Mononuclear cell (primary cell): Measurements from ENCODE around the gene PHACTR1. TPM values are rescaled to one million over a fixed set of nuclear protein-coding genes. Genes with fewer than 3 reads are reported as not detected.
"Not testable (repeated sequence)": the region's sequence is repeated elsewhere in the genome, so short reads cannot be mapped to it uniquely, and the experiment has no call there.

ENCODE experiments used
- H3K27me3 ChIP-seq: 2 replicates; pipeline ENCODE4 v1.6.0; 2011; ENCODE audit warnings: low read length, control low read depth; ENCODE audit not compliant: insufficient read depth
- H3K4me1 ChIP-seq: 2 replicates; pipeline ENCODE4 v1.5.1; 2011; ENCODE audit warnings: mild to moderate bottlenecking, low read length, control low read depth; ENCODE audit not compliant: insufficient read depth
- H3K4me3 ChIP-seq: 2 replicates; pipeline ENCODE4 v1.5.1; 2011; ENCODE audit warnings: mild to moderate bottlenecking, low read length, moderate library complexity
- H3K9me3 ChIP-seq: 2 replicates; pipeline ENCODE4 v1.5.1; 2011; ENCODE audit warnings: low read depth, mild to moderate bottlenecking, control low read depth, low read length
- total RNA-seq: library from RNA; depleted of rRNA; stranded (reverse); fragments of >200 nt; gene quantifications from one replicate; pipeline ENCODE4 v1.2.3, GENCODE V29; 2012

Gene PHACTR1
- total RNA-seq, 1 donor = 81.6 TPM

GRCh38 chr6:12725263-12725662 is 8.7 kb downstream of the PHACTR1 start:
- no peak overlapping the region for H3K4me3 ChIP-seq
- H3K9me3 ChIP-seq = no peaks in the 10 kb centered on the region
- H3K27me3 ChIP-seq = no peaks in the 10 kb centered on the region
- no peaks in the 10 kb centered on the region for H3K4me1 ChIP-seq

- Histone ChIP-seq H3K4me3 (no peak overlapping the region), H3K27me3 (no peaks in the 10 kb centered on the region), H3K4me1 (no peaks in the 10 kb centered on the region), H3K9me3 (no peaks in the 10 kb centered on the region)
Measured at GRCh38 chr6:12729467-12729866, 12.9 kb downstream of the PHACTR1 start.

- H3K9me3 ChIP-seq, H3K4me1 ChIP-seq, H3K27me3 ChIP-seq, H3K4me3 ChIP-seq: not testable (repeated sequence)
Measured at GRCh38 chr6:12730809-12731208, 14.2 kb downstream of the PHACTR1 start.

- H3K4me1 ChIP-seq = no peaks in the 10 kb centered on the region
- H3K4me3 ChIP-seq = no peak overlapping the region
- H3K27me3 ChIP-seq = no peaks in the 10 kb centered on the region
Measured at GRCh38 chr6:12733876-12734275, 17.3 kb downstream of the PHACTR1 start.

GRCh38 chr6:12735786-12736185 is 19.2 kb downstream of the PHACTR1 start:
- Histone ChIP-seq H3K27me3 (no peaks in the 10 kb centered on the region), H3K4me1 (no peaks in the 10 kb centered on the region)

More at GRCh38 chr6:12733876-12734275, 17.3 kb downstream of the PHACTR1 start:
- H3K9me3 ChIP-seq = no peaks in the 10 kb centered on the region

GRCh38 chr6:12748411-12748810 is 31.8 kb downstream of the PHACTR1 start:
- no peak overlapping the region for H3K4me3 ChIP-seq
- H3K27me3 ChIP-seq = peaks cover 52% of the 10 kb centered on the region
- H3K9me3 ChIP-seq = no peaks in the 10 kb centered on the region
- no peaks in the 10 kb centered on the region for H3K4me1 ChIP-seq

More at GRCh38 chr6:12735786-12736185, 19.2 kb downstream of the PHACTR1 start:
- no peaks in the 10 kb centered on the region for H3K9me3 ChIP-seq
- H3K4me3 ChIP-seq = no peak overlapping the region

GRCh38 chr6:12748815-12749521 is 32.4 kb downstream of the PHACTR1 start:
- H3K4me3 ChIP-seq = no peak overlapping the region
- H3K4me1 ChIP-seq = no peaks in the 10 kb centered on the region
- peaks cover 52% of the 10 kb centered on the region for H3K27me3 ChIP-seq
- H3K9me3 ChIP-seq = no peaks in the 10 kb centered on the region

- Histone ChIP-seq H3K27me3 (peaks cover 52% of the 10 kb centered on the region), H3K4me1 (no peaks in the 10 kb centered on the region), H3K4me3 (no peak overlapping the region), H3K9me3 (no peaks in the 10 kb centered on the region)
Measured at GRCh38 chr6:12749531-12750379, 33.2 kb downstream of the PHACTR1 start.

- Histone ChIP-seq H3K27me3 (peaks cover 52% of the 10 kb centered on the region), H3K4me1 (no peaks in the 10 kb centered on the region), H3K9me3 (no peaks in the 10 kb centered on the region), H3K4me3 (no peak overlapping the region)
Measured at GRCh38 chr6:12750416-12750815, 33.8 kb downstream of the PHACTR1 start.

GRCh38 chr6:12751694-12752325 is 35.2 kb downstream of the PHACTR1 start:
- Histone ChIP-seq H3K4me1 (no peaks in the 10 kb centered on the region), H3K4me3 (no peak overlapping the region), H3K9me3 (no peaks in the 10 kb centered on the region), H3K27me3 (peaks cover 46% of the 10 kb centered on the region)

GRCh38 chr6:12753036-12753435 is 36.5 kb downstream of the PHACTR1 start:
- no peaks in the 10 kb centered on the region for H3K4me1 ChIP-seq
- no peak overlapping the region for H3K4me3 ChIP-seq
- H3K9me3 ChIP-seq = no peaks in the 10 kb centered on the region
- peaks cover 33% of the 10 kb centered on the region for H3K27me3 ChIP-seq

- H3K4me3 ChIP-seq = no peak overlapping the region
- H3K27me3 ChIP-seq = no peaks in the 10 kb centered on the region
- H3K9me3 ChIP-seq = no peaks in the 10 kb centered on the region
- H3K4me1 ChIP-seq = no peaks in the 10 kb centered on the region
Measured at GRCh38 chr6:12760226-12760625, 43.7 kb downstream of the PHACTR1 start.

GRCh38 chr6:12760911-12761310 is 44.3 kb downstream of the PHACTR1 start:
- Histone ChIP-seq H3K9me3 (no peaks in the 10 kb centered on the region), H3K4me1 (no peaks in the 10 kb centered on the region), H3K4me3 (no peak overlapping the region), H3K27me3 (no peaks in the 10 kb centered on the region)

- H3K27me3 ChIP-seq = no peaks in the 10 kb centered on the region
- H3K4me3 ChIP-seq = no peak overlapping the region
- no peaks in the 10 kb centered on the region for H3K9me3 ChIP-seq
- no peaks in the 10 kb centered on the region for H3K4me1 ChIP-seq
Measured at GRCh38 chr6:12761376-12762115, 45.0 kb downstream of the PHACTR1 start.
